PC-3 (cell line): ENCODE results near the gene PLXNA2. TPM values are rescaled to one million over a fixed set of nuclear protein-coding genes. Genes with fewer than 3 reads are reported as not detected.

ENCODE experiments used
- ATAC-seq: fragments of 200-7000 bp; cut with Tn5 transposase; 2 replicates; pipeline ENCODE4 v1.9.1; 2020; ENCODE audit warnings: mild to moderate bottlenecking, moderate library complexity
- BruUV-seq: library from RNA; stranded (reverse); fragments of 400-500 nt; replicated peaks from 2 replicates; lab custom pipeline; 2021; lab: Mats Ljungman, UMichigan
- CTCF ChIA-PET: fragments of 300-600 bp; sonication (Branson Sonifier 250); formaldehyde crosslinking; loops from one replicate; lab custom pipeline; 2022; ENCODE audit warnings: antibody characterized with exemption; lab: Charles Lee
- POLR2A ChIA-PET: fragments of 300-600 bp; sonication (Branson Sonifier 250); formaldehyde crosslinking; loops from one replicate; lab custom pipeline; 2022; ENCODE audit warnings: antibody characterized with exemption; ENCODE audit not compliant: unreplicated experiment; lab: Charles Lee
- DNase-seq: peaks from one replicate; pipeline ENCODE4 v3.0.0-alpha.2; 2015
- H2AFZ ChIP-seq: fragments of 300-600 bp; sonication (generic); 2 replicates; pipeline ENCODE4 v1.6.0; 2016; ENCODE audit warnings: antibody characterized with exemption, low read length
- H3F3A ChIP-seq: fragments of 300-600 bp; sonication (generic); one replicate; pipeline ENCODE4 v1.6.0; 2017; ENCODE audit warnings: antibody characterized with exemption, low read length, control low read depth, mild to moderate bottlenecking; ENCODE audit not compliant: unreplicated experiment
- H3K27ac ChIP-seq: fragments of 300-600 bp; sonication (generic); 2 replicates; pipeline ENCODE4 v1.5.1; 2016; ENCODE audit warnings: mild to moderate bottlenecking, low read length
- H3K27me3 ChIP-seq: fragments of 300-600 bp; sonication (generic); 2 replicates; pipeline ENCODE4 v1.6.1; 2016; ENCODE audit warnings: low read length, mixed read lengths
- H3K36me3 ChIP-seq: fragments of 300-600 bp; sonication (generic); 2 replicates; pipeline ENCODE4 v1.6.1; 2016; ENCODE audit warnings: low read depth, mixed run types, low read length, mixed read lengths
- H3K4me1 ChIP-seq: fragments of 300-600 bp; sonication (generic); 2 replicates; pipeline ENCODE4 v1.5.1; 2016; ENCODE audit warnings: low read length; ENCODE audit not compliant: insufficient read depth
- H3K4me2 ChIP-seq: fragments of 300-600 bp; sonication (generic); 2 replicates; pipeline ENCODE4 v1.6.0; 2016; ENCODE audit warnings: low read length
- H3K4me3 ChIP-seq: fragments of 300-600 bp; sonication (generic); 2 replicates; pipeline ENCODE4 v1.5.1; 2016; ENCODE audit warnings: mild to moderate bottlenecking, low read length, mixed read lengths
- H3K79me2 ChIP-seq: fragments of 300-600 bp; sonication (generic); 2 replicates; pipeline ENCODE4 v1.6.1; 2017; ENCODE audit warnings: low read length, mixed read lengths
- H3K9ac ChIP-seq: fragments of 300-600 bp; sonication (generic); 2 replicates; pipeline ENCODE4 v1.6.0; 2016; ENCODE audit warnings: mild to moderate bottlenecking, low read length
- H3K9me2 ChIP-seq: fragments of 300-600 bp; sonication (generic); replicated peaks from 2 replicates; pipeline ENCODE4 v1.6.1; 2016; ENCODE audit warnings: mixed run types, low read length, mixed read lengths
- H3K9me3 ChIP-seq: fragments of 300-600 bp; sonication (generic); 2 replicates; pipeline ENCODE4 v1.6.1; 2016; ENCODE audit warnings: low read length, mixed read lengths
- H4K20me1 ChIP-seq: fragments of 300-600 bp; sonication (generic); 2 replicates; pipeline ENCODE4 v1.6.1; 2016; ENCODE audit warnings: low read length, mixed read lengths
- EZH2 ChIP-seq: fragments of 300-600 bp; sonication (generic); IDR thresholded peaks from one replicate; pipeline ENCODE4 v1.6.1; 2017; ENCODE audit warnings: antibody characterized with exemption, mild to moderate bottlenecking, low read length; ENCODE audit not compliant: unreplicated experiment
- EZH2phosphoT487 ChIP-seq: fragments of 300-600 bp; sonication (generic); IDR thresholded peaks from 2 replicates; pipeline ENCODE4 v1.6.1; 2018; ENCODE audit warnings: mild to moderate bottlenecking, antibody characterized with exemption, low read length, borderline replicate concordance
- intact Hi-C: fragments of 100-400 bp; cut with micrococcal nuclease; formaldehyde crosslinking; loops from 2 replicates; pipeline ENCODE4 v1.9.0; 2023
- total RNA-seq: library from RNA; depleted of rRNA; stranded (reverse); fragments of >200 nt; gene quantifications from 2 replicates; pipeline ENCODE4 v1.2.3, GENCODE V29; 2014
- TF ChIP-seq, protein P1 (sequence below): fragments of 300-600 bp; sonication (generic); conservative IDR thresholded peaks from 2 replicates; pipeline ENCODE4 v1.5.1; 2017; ENCODE audit warnings: antibody characterized with exemption, low read depth, mild to moderate bottlenecking, low read length

Gene PLXNA2
- total RNA-seq, 1 experiment from 2014 or later = 16.2 TPM

DNA sequence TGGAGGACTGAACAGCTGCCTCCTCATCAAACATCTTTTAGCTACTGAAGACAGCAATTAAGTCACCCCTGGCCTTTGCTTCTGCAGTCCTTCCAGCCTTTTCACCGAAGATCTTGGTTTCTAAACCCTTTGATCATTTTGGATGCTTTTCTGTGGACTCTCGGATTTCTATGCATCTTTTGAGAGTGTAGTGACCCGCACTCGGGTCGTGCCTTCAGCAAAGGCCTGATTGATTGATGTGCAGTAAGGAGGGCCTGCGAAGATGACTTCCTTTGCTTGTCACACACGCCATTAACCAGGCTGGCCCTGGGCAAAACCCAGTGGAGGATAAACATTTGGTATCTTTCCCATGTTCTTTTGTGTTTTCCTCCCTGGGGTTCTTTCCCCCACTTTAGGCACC, 175.8 kb downstream of the PLXNA2 start:
- no peak overlapping the region for H3K4me3 ChIP-seq
- H4K20me1 ChIP-seq = no peaks in the 10 kb centered on the region
- H3F3A ChIP-seq = no peaks in the 10 kb centered on the region
- no peaks in the 10 kb centered on the region for H3K9me3 ChIP-seq
- H3K9me2 ChIP-seq = no peaks in the 10 kb centered on the region
- H3K4me2 ChIP-seq = no peak overlapping the region
- ATAC-seq (no peak), DNase-seq (no peak)
- ChIA-PET POLR2A (no interaction called here), CTCF (interaction anchor here (0.6 kb wide), 1 partner anchor 46 kb away, joined by 4 read pairs; no protein-coding TSS in a partner anchor)
- H3K9ac ChIP-seq = no peak overlapping the region
- TF ChIP-seq EZH2phosphoT487 (no peak), EZH2 (no peak)
- TF ChIP-seq, protein P1, sequence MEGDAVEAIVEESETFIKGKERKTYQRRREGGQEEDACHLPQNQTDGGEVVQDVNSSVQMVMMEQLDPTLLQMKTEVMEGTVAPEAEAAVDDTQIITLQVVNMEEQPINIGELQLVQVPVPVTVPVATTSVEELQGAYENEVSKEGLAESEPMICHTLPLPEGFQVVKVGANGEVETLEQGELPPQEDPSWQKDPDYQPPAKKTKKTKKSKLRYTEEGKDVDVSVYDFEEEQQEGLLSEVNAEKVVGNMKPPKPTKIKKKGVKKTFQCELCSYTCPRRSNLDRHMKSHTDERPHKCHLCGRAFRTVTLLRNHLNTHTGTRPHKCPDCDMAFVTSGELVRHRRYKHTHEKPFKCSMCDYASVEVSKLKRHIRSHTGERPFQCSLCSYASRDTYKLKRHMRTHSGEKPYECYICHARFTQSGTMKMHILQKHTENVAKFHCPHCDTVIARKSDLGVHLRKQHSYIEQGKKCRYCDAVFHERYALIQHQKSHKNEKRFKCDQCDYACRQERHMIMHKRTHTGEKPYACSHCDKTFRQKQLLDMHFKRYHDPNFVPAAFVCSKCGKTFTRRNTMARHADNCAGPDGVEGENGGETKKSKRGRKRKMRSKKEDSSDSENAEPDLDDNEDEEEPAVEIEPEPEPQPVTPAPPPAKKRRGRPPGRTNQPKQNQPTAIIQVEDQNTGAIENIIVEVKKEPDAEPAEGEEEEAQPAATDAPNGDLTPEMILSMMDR = no peak
- no TSS peak for BruUV-seq
- no peak overlapping the region for H3K27ac ChIP-seq
- intact Hi-C loops = no loop called here
- no peaks in the 10 kb centered on the region for H3K36me3 ChIP-seq
- no peaks in the 10 kb centered on the region for H3K4me1 ChIP-seq
- H3K27me3 ChIP-seq = no peaks in the 10 kb centered on the region
- no peak overlapping the region for H2AFZ ChIP-seq
- H3K79me2 ChIP-seq = no peaks in the 10 kb centered on the region

DNA sequence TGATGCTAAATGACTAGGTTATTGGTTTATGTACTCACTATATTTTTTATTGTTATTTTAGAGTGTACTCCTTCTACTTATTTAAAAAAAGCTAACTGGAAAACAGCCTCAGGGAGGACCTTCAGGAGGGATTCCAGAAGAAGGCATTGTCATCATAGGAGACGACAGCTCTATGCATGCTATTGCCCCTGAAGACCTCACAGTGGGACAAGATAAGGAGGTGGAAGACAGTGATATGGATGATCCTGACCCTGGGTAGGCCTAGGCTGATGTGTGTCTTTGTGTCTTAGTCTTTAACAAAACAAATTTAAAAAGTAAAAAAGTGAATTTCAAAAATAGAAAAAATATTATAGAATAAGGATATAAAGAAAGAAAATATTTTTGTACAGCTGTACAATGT, 177.6 kb downstream of the PLXNA2 start:
- no peaks in the 10 kb centered on the region for H3F3A ChIP-seq
- ATAC-seq = no peak
- no peak for DNase-seq
- no peaks in the 10 kb centered on the region for H4K20me1 ChIP-seq
- H3K9me2 ChIP-seq = no peaks in the 10 kb centered on the region
- no peak for TF ChIP-seq EZH2
- TF ChIP-seq EZH2phosphoT487 = no peak
- TF ChIP-seq, protein P1 = no peak
- H3K27ac ChIP-seq = no peak overlapping the region
- ChIA-PET CTCF (interaction anchor here (0.6 kb wide), 1 partner anchor 44 kb away, joined by 3 read pairs; no protein-coding TSS in a partner anchor), POLR2A (no interaction called here)
- no peak overlapping the region for H3K4me2 ChIP-seq
- no TSS peak for BruUV-seq
- no peak overlapping the region for H2AFZ ChIP-seq
- no peaks in the 10 kb centered on the region for H3K4me1 ChIP-seq
- H3K79me2 ChIP-seq = no peaks in the 10 kb centered on the region
- no peak overlapping the region for H3K9ac ChIP-seq
- no peak overlapping the region for H3K4me3 ChIP-seq
- H3K9me3 ChIP-seq = no peaks in the 10 kb centered on the region
- intact Hi-C loops = no loop called here
- no peaks in the 10 kb centered on the region for H3K27me3 ChIP-seq
- H3K36me3 ChIP-seq = no peaks in the 10 kb centered on the region

DNA sequence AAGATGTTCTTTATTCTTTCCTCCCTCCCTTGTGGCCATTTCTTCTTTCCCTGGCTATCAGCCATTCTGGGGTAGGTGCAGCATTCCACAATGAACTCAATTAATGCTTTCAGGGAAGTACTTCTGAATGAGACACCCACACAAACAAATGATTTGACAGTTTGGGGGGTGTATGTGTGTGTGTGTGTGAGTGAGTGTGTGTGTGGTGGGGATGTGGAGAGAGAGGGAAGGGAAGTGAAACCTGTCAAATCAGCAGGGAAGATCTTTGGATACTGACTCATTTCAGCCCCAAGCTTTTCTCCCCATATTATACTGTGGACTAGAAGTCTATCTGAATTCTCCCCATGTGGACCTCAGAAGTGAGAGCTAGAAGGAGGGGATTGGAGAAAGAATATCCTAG, 178.3 kb downstream of the PLXNA2 start:
- H3K4me2 ChIP-seq = no peak overlapping the region
- H4K20me1 ChIP-seq = no peaks in the 10 kb centered on the region
- no peak overlapping the region for H2AFZ ChIP-seq
- no peaks in the 10 kb centered on the region for H3K36me3 ChIP-seq
- H3K9me2 ChIP-seq = no peaks in the 10 kb centered on the region
- ChIA-PET CTCF (interaction anchor here (0.6 kb wide), 1 partner anchor 44 kb away, joined by 3 read pairs; no protein-coding TSS in a partner anchor), POLR2A (no interaction called here)
- ATAC-seq = no peak
- no peaks in the 10 kb centered on the region for H3F3A ChIP-seq
- DNase-seq = no peak
- H3K79me2 ChIP-seq = no peaks in the 10 kb centered on the region
- TF ChIP-seq EZH2phosphoT487 = no peak
- TF ChIP-seq, protein P1 = no peak
- no peak for TF ChIP-seq EZH2
- H3K9me3 ChIP-seq = no peaks in the 10 kb centered on the region
- H3K27me3 ChIP-seq = no peaks in the 10 kb centered on the region
- no TSS peak for BruUV-seq
- no peak overlapping the region for H3K27ac ChIP-seq
- intact Hi-C loops = no loop called here
- no peaks in the 10 kb centered on the region for H3K4me1 ChIP-seq
- H3K4me3 ChIP-seq = no peak overlapping the region
- H3K9ac ChIP-seq = no peak overlapping the region
